Adipocyte (in vitro differentiated cells): ENCODE data around the gene PTPRK.
"Not testable (repeated sequence)": the region's sequence is repeated elsewhere in the genome, so short reads cannot be mapped to it uniquely, and the experiment has no call there.

Experiments used
- DNase-seq: peaks from one replicate; pipeline ENCODE4 v3.0.0-alpha.2; 2015; ENCODE audit warnings: low read depth
- H3K27me3 ChIP-seq: replicated peaks from 2 replicates; pipeline ENCODE4 v1.7.0; 2013; ENCODE audit warnings: mild to moderate bottlenecking, low read length, moderate library complexity; ENCODE audit not compliant: control insufficient read depth, insufficient read depth
- H3K36me3 ChIP-seq: 2 replicates; pipeline ENCODE4 v1.7.0; 2013; ENCODE audit warnings: low read length, mild to moderate bottlenecking, moderate library complexity; ENCODE audit not compliant: control insufficient read depth, insufficient read depth, severe bottlenecking
- H3K4me1 ChIP-seq: 2 replicates; pipeline ENCODE4 v1.7.0; 2013; ENCODE audit warnings: mild to moderate bottlenecking, low read length, moderate library complexity; ENCODE audit not compliant: control insufficient read depth, insufficient read depth
- H3K4me3 ChIP-seq: 2 replicates; pipeline ENCODE4 v1.7.0; 2013; ENCODE audit warnings: mild to moderate bottlenecking, low read length, moderate library complexity
- H3K9ac ChIP-seq: 2 replicates; pipeline ENCODE4 v1.7.0; 2013; ENCODE audit warnings: mild to moderate bottlenecking, low read length, moderate library complexity
- H3K9me3 ChIP-seq: 2 replicates; pipeline ENCODE4 v1.7.0; 2013; ENCODE audit warnings: mild to moderate bottlenecking, low read length, moderate library complexity; ENCODE audit not compliant: control insufficient read depth

Gene PTPRK

GRCh38 chr6:127980996-127981395 is 539.4 kb downstream of the PTPRK start:
- no peak overlapping the region for H3K9ac ChIP-seq
- no peaks in the 10 kb centered on the region for H3K27me3 ChIP-seq
- no peaks in the 10 kb centered on the region for H3K4me1 ChIP-seq
- DNase-seq: no peak
- H3K4me3 ChIP-seq: no peak overlapping the region
- H3K36me3 ChIP-seq: peaks cover 26% of the 10 kb centered on the region
- H3K9me3 ChIP-seq: no peaks in the 10 kb centered on the region

GRCh38 chr6:127978185-127978584 is 542.2 kb downstream of the PTPRK start:
- not testable (repeated sequence) for H3K4me1 ChIP-seq, H3K4me3 ChIP-seq, H3K9me3 ChIP-seq, H3K27me3 ChIP-seq, DNase-seq, H3K9ac ChIP-seq
- peaks cover 30% of the 10 kb centered on the region for H3K36me3 ChIP-seq

- no peak overlapping the region for H3K9ac ChIP-seq
- H3K9me3 ChIP-seq: no peaks in the 10 kb centered on the region
- no peak for DNase-seq
- H3K27me3 ChIP-seq: no peaks in the 10 kb centered on the region
- H3K4me3 ChIP-seq: no peak overlapping the region
- peaks cover 43% of the 10 kb centered on the region for H3K36me3 ChIP-seq
- H3K4me1 ChIP-seq: no peaks in the 10 kb centered on the region
Measured at GRCh38 chr6:127976796-127977195, 543.6 kb downstream of the PTPRK start.

- Histone ChIP-seq H3K36me3 (peaks cover 42% of the 10 kb centered on the region), H3K4me1 (no peaks in the 10 kb centered on the region), H3K9me3 (no peaks in the 10 kb centered on the region), H3K9ac (no peak overlapping the region), H3K4me3 (no peak overlapping the region), H3K27me3 (no peaks in the 10 kb centered on the region)
- DNase-seq: no peak
Measured at GRCh38 chr6:127976111-127976510, 544.3 kb downstream of the PTPRK start.

GRCh38 chr6:127972815-127973214 is 547.6 kb downstream of the PTPRK start:
- no peak overlapping the region for H3K4me3 ChIP-seq
- H3K36me3 ChIP-seq: peaks cover 33% of the 10 kb centered on the region

GRCh38 chr6:127971945-127972391 is 548.4 kb downstream of the PTPRK start:
- H3K27me3 ChIP-seq: no peaks in the 10 kb centered on the region
- DNase-seq: peak; percentile 31
- no peak overlapping the region for H3K4me3 ChIP-seq
- H3K9ac ChIP-seq: no peak overlapping the region
- no peaks in the 10 kb centered on the region for H3K9me3 ChIP-seq
- peaks cover 30% of the 10 kb centered on the region for H3K36me3 ChIP-seq
- H3K4me1 ChIP-seq: no peaks in the 10 kb centered on the region

More at GRCh38 chr6:127972815-127973214, 547.6 kb downstream of the PTPRK start:
- DNase-seq: no peak
- H3K9me3 ChIP-seq: no peaks in the 10 kb centered on the region
- H3K9ac ChIP-seq: no peak overlapping the region
- no peaks in the 10 kb centered on the region for H3K27me3 ChIP-seq
- no peaks in the 10 kb centered on the region for H3K4me1 ChIP-seq

- no peak overlapping the region for H3K4me3 ChIP-seq
- H3K36me3 ChIP-seq: peaks cover 24% of the 10 kb centered on the region
- H3K4me1 ChIP-seq: no peaks in the 10 kb centered on the region
- no peak for DNase-seq
- H3K9ac ChIP-seq: no peak overlapping the region
- H3K9me3 ChIP-seq: no peaks in the 10 kb centered on the region
- no peaks in the 10 kb centered on the region for H3K27me3 ChIP-seq
Measured at GRCh38 chr6:127971386-127971785, 549.0 kb downstream of the PTPRK start.

- H3K9me3 ChIP-seq: no peaks in the 10 kb centered on the region
- H3K9ac ChIP-seq: no peak overlapping the region
- H3K36me3 ChIP-seq: peaks cover 18% of the 10 kb centered on the region
- H3K4me1 ChIP-seq: no peaks in the 10 kb centered on the region
- no peak overlapping the region for H3K4me3 ChIP-seq
- no peak for DNase-seq
- no peaks in the 10 kb centered on the region for H3K27me3 ChIP-seq
Measured at GRCh38 chr6:127969701-127970100, 550.7 kb downstream of the PTPRK start.

GRCh38 chr6:127968394-127968793 is 552.0 kb downstream of the PTPRK start:
- Histone ChIP-seq H3K9ac (no peak overlapping the region), H3K27me3 (no peaks in the 10 kb centered on the region), H3K4me3 (no peak overlapping the region), H3K9me3 (no peaks in the 10 kb centered on the region), H3K4me1 (no peaks in the 10 kb centered on the region), H3K36me3 (peaks cover 14% of the 10 kb centered on the region)
- DNase-seq: no peak

GRCh38 chr6:127967708-127968107 is 552.7 kb downstream of the PTPRK start:
- DNase-seq: no peak
- no peaks in the 10 kb centered on the region for H3K27me3 ChIP-seq
- peaks cover 9% of the 10 kb centered on the region for H3K36me3 ChIP-seq
- H3K4me1 ChIP-seq: no peaks in the 10 kb centered on the region
- H3K9ac ChIP-seq: no peak overlapping the region
- H3K4me3 ChIP-seq: no peak overlapping the region
- no peaks in the 10 kb centered on the region for H3K9me3 ChIP-seq

GRCh38 chr6:127966616-127967015 is 553.8 kb downstream of the PTPRK start:
- no peaks in the 10 kb centered on the region for H3K27me3 ChIP-seq
- no peak overlapping the region for H3K9ac ChIP-seq
- H3K4me1 ChIP-seq: no peaks in the 10 kb centered on the region
- no peaks in the 10 kb centered on the region for H3K9me3 ChIP-seq
- H3K4me3 ChIP-seq: no peak overlapping the region
- DNase-seq: peak; percentile 12
- H3K36me3 ChIP-seq: no peaks in the 10 kb centered on the region

- H3K9me3 ChIP-seq: no peaks in the 10 kb centered on the region
- H3K27me3 ChIP-seq: no peaks in the 10 kb centered on the region
- H3K4me3 ChIP-seq: no peak overlapping the region
- no peak for DNase-seq
- no peaks in the 10 kb centered on the region for H3K36me3 ChIP-seq
- H3K4me1 ChIP-seq: no peaks in the 10 kb centered on the region
- no peak overlapping the region for H3K9ac ChIP-seq
Measured at GRCh38 chr6:127963495-127963894, 556.9 kb downstream of the PTPRK start.
